Measurements from ENCODE around the gene SMIM36.
A peak's percentile ranks its signal among the peaks of the same experiment; 100 is the strongest.
"Not testable (repeated sequence)": the region's sequence is repeated elsewhere in the genome, so short reads cannot be mapped to it uniquely, and the experiment has no call there.

Gene SMIM36

GRCh38 chr17:55405600-55405999 lies 105.7 kb downstream of the SMIM36 start:
- no peak overlapping the region for H3K4me3 ChIP-seq (replicated peaks in 1 of 2; ENCODE audit: low read depth in 2 of 2, low read length in 2 of 2)
- DNase-seq (ENCODE audit: low read depth in 2 of 2), result no peak
- TF ChIP-seq, protein P1, sequence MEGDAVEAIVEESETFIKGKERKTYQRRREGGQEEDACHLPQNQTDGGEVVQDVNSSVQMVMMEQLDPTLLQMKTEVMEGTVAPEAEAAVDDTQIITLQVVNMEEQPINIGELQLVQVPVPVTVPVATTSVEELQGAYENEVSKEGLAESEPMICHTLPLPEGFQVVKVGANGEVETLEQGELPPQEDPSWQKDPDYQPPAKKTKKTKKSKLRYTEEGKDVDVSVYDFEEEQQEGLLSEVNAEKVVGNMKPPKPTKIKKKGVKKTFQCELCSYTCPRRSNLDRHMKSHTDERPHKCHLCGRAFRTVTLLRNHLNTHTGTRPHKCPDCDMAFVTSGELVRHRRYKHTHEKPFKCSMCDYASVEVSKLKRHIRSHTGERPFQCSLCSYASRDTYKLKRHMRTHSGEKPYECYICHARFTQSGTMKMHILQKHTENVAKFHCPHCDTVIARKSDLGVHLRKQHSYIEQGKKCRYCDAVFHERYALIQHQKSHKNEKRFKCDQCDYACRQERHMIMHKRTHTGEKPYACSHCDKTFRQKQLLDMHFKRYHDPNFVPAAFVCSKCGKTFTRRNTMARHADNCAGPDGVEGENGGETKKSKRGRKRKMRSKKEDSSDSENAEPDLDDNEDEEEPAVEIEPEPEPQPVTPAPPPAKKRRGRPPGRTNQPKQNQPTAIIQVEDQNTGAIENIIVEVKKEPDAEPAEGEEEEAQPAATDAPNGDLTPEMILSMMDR (IDR thresholded peaks at IDR 0.05; ENCODE audit: low read depth, low read length), result no peak

- DNase-seq (ENCODE audit: low read depth in 2 of 2); H3K4me3 ChIP-seq (replicated peaks in 1 of 2; ENCODE audit: low read depth in 2 of 2, low read length in 2 of 2): not testable (repeated sequence)
Observed at GRCh38 chr17:55404197-55404596, 107.1 kb downstream of the SMIM36 start.

GRCh38 chr17:55402374-55402773 lies 108.9 kb downstream of the SMIM36 start:
- DNase-seq (ENCODE audit: low read depth in 2 of 2), result peak in 1 of 2 donors; percentile 34
- no peak overlapping the region for H3K4me3 ChIP-seq (replicated peaks in 1 of 2; ENCODE audit: low read depth in 2 of 2, low read length in 2 of 2)
- TF ChIP-seq, protein P1 (IDR thresholded peaks at IDR 0.05; ENCODE audit: low read depth, low read length), result no peak

All from cardiac fibroblast (primary cell).